DOHH2 (cell line): ENCODE data around the gene SLC25A30.

ENCODE experiments used
- H3F3A ChIP-seq: fragments of 200-600 bp; sonication (generic), shearing (Covaris generic); 2 replicates; pipeline ENCODE4 v1.6.0; 2016; ENCODE audit warnings: antibody characterized with exemption, mild to moderate bottlenecking; ENCODE audit not compliant: control insufficient read depth, insufficient read depth
- H3K27ac ChIP-seq: fragments of 200-600 bp; sonication (generic); 2 replicates; pipeline ENCODE4 v1.5.1; 2014; ENCODE audit warnings: low read depth, mild to moderate bottlenecking, low read length, moderate library complexity
- H3K27me3 ChIP-seq: fragments of 200-600 bp; sonication (generic); 2 replicates; pipeline ENCODE4 v1.6.1; 2014; ENCODE audit warnings: mild to moderate bottlenecking, low read length, mixed read lengths; ENCODE audit not compliant: control insufficient read depth
- H3K36me3 ChIP-seq: fragments of 200-600 bp; sonication (generic); 2 replicates; pipeline ENCODE4 v1.6.1; 2014; ENCODE audit warnings: mild to moderate bottlenecking, low read length, moderate library complexity, mixed read lengths; ENCODE audit not compliant: control insufficient read depth
- H3K4me1 ChIP-seq: fragments of 200-600 bp; sonication (generic); 2 replicates; pipeline ENCODE4 v1.6.1; 2014; ENCODE audit warnings: mild to moderate bottlenecking, low read length, mixed read lengths; ENCODE audit not compliant: control insufficient read depth
- H3K4me2 ChIP-seq: fragments of 200-600 bp; sonication (generic); 2 replicates; pipeline ENCODE4 v1.6.0; 2014; ENCODE audit warnings: mild to moderate bottlenecking, low read length, moderate library complexity
- H3K4me3 ChIP-seq: fragments of 200-600 bp; sonication (generic); 2 replicates; pipeline ENCODE4 v1.5.1; 2014; ENCODE audit warnings: mild to moderate bottlenecking, low read length, mixed read lengths
- H3K79me2 ChIP-seq: fragments of 200-600 bp; sonication (generic); 2 replicates; pipeline ENCODE4 v1.6.1; 2014; ENCODE audit warnings: mild to moderate bottlenecking, low read length, mixed read lengths; ENCODE audit not compliant: control insufficient read depth
- H3K9me2 ChIP-seq: fragments of 200-600 bp; sonication (generic); replicated peaks from 2 replicates; pipeline ENCODE4 v1.6.1; 2014; ENCODE audit warnings: mild to moderate bottlenecking, low read length, mixed read lengths; ENCODE audit not compliant: control insufficient read depth
- H3K9me3 ChIP-seq: fragments of 200-600 bp; sonication (generic); 2 replicates; pipeline ENCODE4 v1.6.1; 2014; ENCODE audit warnings: antibody characterized with exemption, low read length, mixed read lengths; ENCODE audit not compliant: control insufficient read depth, insufficient read depth
- H4K20me1 ChIP-seq: fragments of 200-600 bp; sonication (generic); 2 replicates; pipeline ENCODE4 v1.6.0; 2014; ENCODE audit warnings: low read depth, mild to moderate bottlenecking, antibody characterized with exemption, low read length, moderate library complexity; ENCODE audit not compliant: control insufficient read depth, insufficient read depth
- EZH2phosphoT487 ChIP-seq: fragments of 200-600 bp; sonication (generic); IDR thresholded peaks from 2 replicates; pipeline ENCODE4 v1.6.1; 2017; ENCODE audit warnings: borderline replicate concordance, mild to moderate bottlenecking, antibody characterized with exemption, low read length, moderate library complexity, mixed read lengths
- TF ChIP-seq, protein P1 (sequence below): fragments of 200-600 bp; sonication (generic); IDR thresholded peaks from one replicate; pipeline ENCODE4 v1.5.1; 2014; ENCODE audit warnings: antibody characterized with exemption, mild to moderate bottlenecking, low read depth, low read length; ENCODE audit not compliant: poor library complexity, severe bottlenecking

The SLC25A30 gene

GRCh38 chr13:45413826-45414307, 4.3 kb downstream of the SLC25A30 start:
- Histone ChIP-seq H4K20me1 (no peaks in the 10 kb centered on the region), H3K9me3 (no peaks in the 10 kb centered on the region), H3K36me3 (no peaks in the 10 kb centered on the region), H3K4me1 (peaks cover 23% of the 10 kb centered on the region), H3F3A (peaks cover 13% of the 10 kb centered on the region), H3K27ac (no peak overlapping the region), H3K9me2 (no peaks in the 10 kb centered on the region), H3K4me3 (no peak overlapping the region), H3K27me3 (peaks cover 13% of the 10 kb centered on the region), H3K79me2 (no peaks in the 10 kb centered on the region), H3K4me2 (no peak overlapping the region)
- TF ChIP-seq, protein P1, sequence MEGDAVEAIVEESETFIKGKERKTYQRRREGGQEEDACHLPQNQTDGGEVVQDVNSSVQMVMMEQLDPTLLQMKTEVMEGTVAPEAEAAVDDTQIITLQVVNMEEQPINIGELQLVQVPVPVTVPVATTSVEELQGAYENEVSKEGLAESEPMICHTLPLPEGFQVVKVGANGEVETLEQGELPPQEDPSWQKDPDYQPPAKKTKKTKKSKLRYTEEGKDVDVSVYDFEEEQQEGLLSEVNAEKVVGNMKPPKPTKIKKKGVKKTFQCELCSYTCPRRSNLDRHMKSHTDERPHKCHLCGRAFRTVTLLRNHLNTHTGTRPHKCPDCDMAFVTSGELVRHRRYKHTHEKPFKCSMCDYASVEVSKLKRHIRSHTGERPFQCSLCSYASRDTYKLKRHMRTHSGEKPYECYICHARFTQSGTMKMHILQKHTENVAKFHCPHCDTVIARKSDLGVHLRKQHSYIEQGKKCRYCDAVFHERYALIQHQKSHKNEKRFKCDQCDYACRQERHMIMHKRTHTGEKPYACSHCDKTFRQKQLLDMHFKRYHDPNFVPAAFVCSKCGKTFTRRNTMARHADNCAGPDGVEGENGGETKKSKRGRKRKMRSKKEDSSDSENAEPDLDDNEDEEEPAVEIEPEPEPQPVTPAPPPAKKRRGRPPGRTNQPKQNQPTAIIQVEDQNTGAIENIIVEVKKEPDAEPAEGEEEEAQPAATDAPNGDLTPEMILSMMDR: no peak
- no peak for TF ChIP-seq EZH2phosphoT487

GRCh38 chr13:45412274-45413049, 5.7 kb downstream of the SLC25A30 start:
- Histone ChIP-seq H3K79me2 (no peaks in the 10 kb centered on the region), H3K27ac (no peak overlapping the region)
- TF ChIP-seq, protein P1: no peak
- no peak for TF ChIP-seq EZH2phosphoT487

DNA sequence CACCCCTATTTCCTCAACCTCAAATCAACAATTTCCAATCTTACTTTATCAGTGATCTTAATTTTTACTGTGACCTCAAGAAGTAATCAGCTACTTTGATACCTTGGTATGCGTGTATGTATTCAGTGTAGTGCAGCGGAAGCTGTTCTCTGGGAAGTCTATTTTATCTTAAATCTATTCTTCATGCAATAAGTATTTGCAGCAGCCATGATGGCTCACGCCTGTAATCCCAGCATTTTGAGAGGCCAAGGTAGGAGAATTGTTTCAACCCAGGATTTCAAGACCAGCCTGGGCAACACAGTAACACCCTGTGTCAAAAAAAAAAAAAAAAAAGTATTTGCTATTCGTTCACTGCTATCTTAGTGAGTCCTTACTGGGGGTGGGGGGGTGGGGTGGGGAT, 6.5 kb downstream of the SLC25A30 start:
- H3F3A ChIP-seq: peaks cover 3% of the 10 kb centered on the region
- H3K79me2 ChIP-seq: no peaks in the 10 kb centered on the region
- no peak overlapping the region for H3K4me2 ChIP-seq
- TF ChIP-seq, protein P1: no peak
- no peak for TF ChIP-seq EZH2phosphoT487
- no peak overlapping the region for H3K27ac ChIP-seq
- peaks cover 4% of the 10 kb centered on the region for H3K4me1 ChIP-seq
- no peaks in the 10 kb centered on the region for H3K36me3 ChIP-seq
- H4K20me1 ChIP-seq: no peaks in the 10 kb centered on the region
- no peaks in the 10 kb centered on the region for H3K9me3 ChIP-seq
- H3K4me3 ChIP-seq: no peak overlapping the region
- no peaks in the 10 kb centered on the region for H3K27me3 ChIP-seq
- H3K9me2 ChIP-seq: no peaks in the 10 kb centered on the region

More at GRCh38 chr13:45412274-45413049, 5.7 kb downstream of the SLC25A30 start:
- Histone ChIP-seq H4K20me1 (no peaks in the 10 kb centered on the region), H3K4me2 (no peak overlapping the region), H3K4me3 (no peak overlapping the region), H3K4me1 (peaks cover 12% of the 10 kb centered on the region), H3K27me3 (peaks cover 2% of the 10 kb centered on the region; the same call in 1 of the 2 replicates), H3K36me3 (no peaks in the 10 kb centered on the region), H3K9me3 (no peaks in the 10 kb centered on the region), H3K9me2 (no peaks in the 10 kb centered on the region), H3F3A (peaks cover 9% of the 10 kb centered on the region)
